Lower leg skin (tissue), 4 donors: ENCODE data around the gene EXOSC6. TPM values are rescaled to one million over a fixed set of nuclear protein-coding genes. Genes with fewer than 3 reads are reported as not detected.
A peak's percentile ranks its signal among the peaks of the same experiment; 100 is the strongest.
"Not testable (repeated sequence)": the region's sequence is repeated elsewhere in the genome, so short reads cannot be mapped to it uniquely, and the experiment has no call there.

Experiments
- DNase-seq, 2 donors: peaks; one replicate each; pipeline ENCODE4 v3.0.0-alpha.2; 2019; ENCODE audit warnings: low spot score in 2 of 2
- H3K4me3 ChIP-seq: fragments of 200-600 bp; sonication (generic); 2 replicates; pipeline ENCODE4 v1.5.1; 2017; ENCODE audit warnings: mild to moderate bottlenecking, low read depth; ENCODE audit not compliant: poor library complexity, severe bottlenecking
- CTCF ChIP-seq, 3 donors: fragments of 450-650 bp; IDR thresholded peaks; one replicate each; pipeline ENCODE4 v1.5.1; 2016; ENCODE audit warnings: antibody characterized with exemption in 3 of 3, mild to moderate bottlenecking in 3 of 3, moderate library complexity in 2 of 3
- POLR2A ChIP-seq, 2 donors: fragments of 450-650 bp; IDR thresholded peaks; one replicate each; pipeline ENCODE4 v1.6.1; 2016 to 2017; ENCODE audit warnings: antibody characterized with exemption in 2 of 2, mild to moderate bottlenecking in 1 of 2, moderate library complexity in 1 of 2
- WGBS, 2 donors: methylation state at CpG; one replicate each; pipeline ENCODE4 v1.1.5; 2018; 5-methylcytosine and 5-hydroxymethylcytosine counted together
- intact Hi-C: fragments of 100-400 bp; cut with DNase I; formaldehyde crosslinking; loops from one replicate; pipeline ENCODE4 v1.15.0; 2023; ENCODE audit warnings: low total_unique reads
- total RNA-seq, 4 donors: library from RNA; depleted of rRNA; stranded (reverse); fragments of >200 nt; gene quantifications; one replicate each; pipeline ENCODE4 v1.1.0, GENCODE V29; 2016

The EXOSC6 gene
- total RNA-seq, 4 donors from 2014 or later, result 23.9 to 38.5 (median 31.8) TPM

GRCh38 chr16:70290949-70291519 lies 39.3 kb upstream of the EXOSC6 start:
- H3K4me3 ChIP-seq, result no peak overlapping the region
- no peak for DNase-seq
- intact Hi-C loops, result no loop called here
- TF ChIP-seq CTCF (IDR thresholded peaks at IDR 0.05), result no peak
- TF ChIP-seq POLR2A (IDR thresholded peaks at IDR 0.05), result no peak

- H3K4me3 ChIP-seq, result peak within 1 kb of the TSS; percentile 46
- TF ChIP-seq CTCF (IDR thresholded peaks at IDR 0.05) (peak in 1 of 3 donors; percentile 47), POLR2A (IDR thresholded peaks at IDR 0.05) (peak in 1 of 2 donors; percentile 24)
- WGBS, 2 donors, result 2 to 4% methylated on average over 18 to 45 of the region's 53 CpGs
- intact Hi-C loops, result no loop called here
- peak; percentile 96 to 99 for DNase-seq
Measured at GRCh38 chr16:70289229-70290094, 37.7 kb upstream of the EXOSC6 start, which contains the start of gene AARS1. TSS of gene AARS1 (minus strand) at chr16:70289506. CDS start at chr16:70282763, 6,743 bp downstream.

GRCh38 chr16:70287304-70287971 lies 35.7 kb upstream of the EXOSC6 start:
- H3K4me3 ChIP-seq, DNase-seq, intact Hi-C loops: not testable (repeated sequence)
- WGBS, 2 donors, result 96 to 98% methylated on average over 17 of the region's 17 CpGs

- TF ChIP-seq POLR2A (IDR thresholded peaks at IDR 0.05) (no peak), CTCF (IDR thresholded peaks at IDR 0.05) (no peak)
- WGBS, 2 donors, result 83 to 96% methylated on average over 1 of the region's 1 CpG
- intact Hi-C loops, result no loop called here
- H3K4me3 ChIP-seq, result no peak overlapping the region
- no peak for DNase-seq
Measured at GRCh38 chr16:70276392-70276791, 24.7 kb upstream of the EXOSC6 start.

GRCh38 chr16:70271696-70272095 lies 20.0 kb upstream of the EXOSC6 start:
- TF ChIP-seq CTCF (IDR thresholded peaks at IDR 0.05) (no peak), POLR2A (IDR thresholded peaks at IDR 0.05) (no peak)
- 89 to 91% methylated on average over 10 of the region's 10 CpGs for WGBS, 2 donors

GRCh38 chr16:70270176-70270575 lies 18.4 kb upstream of the EXOSC6 start:
- TF ChIP-seq POLR2A (IDR thresholded peaks at IDR 0.05), result no peak
- TF ChIP-seq CTCF (IDR thresholded peaks at IDR 0.05), result no peak
- no peak overlapping the region for H3K4me3 ChIP-seq
- no peak for DNase-seq
- intact Hi-C loops, result no loop called here
- WGBS, 2 donors, result 83 to 92% methylated on average over 3 of the region's 3 CpGs

More at GRCh38 chr16:70271696-70272095, 20.0 kb upstream of the EXOSC6 start:
- intact Hi-C loops, result no loop called here
- no peak overlapping the region for H3K4me3 ChIP-seq
- DNase-seq, result no peak
